C4-2B (cell line): ENCODE measurements around the gene RASGEF1B.

ENCODE experiments used
- H3K27ac ChIP-seq: fragments of 450-650 bp; 2 replicates; pipeline ENCODE4 v1.5.1; 2017
- CTCF ChIP-seq: fragments of 450-650 bp; conservative IDR thresholded peaks from 2 replicates; pipeline ENCODE4 v1.5.1; 2017; ENCODE audit warnings: mild to moderate bottlenecking
- ZFX ChIP-seq: fragments of 450-650 bp; IDR thresholded peaks from 2 replicates; pipeline ENCODE4 v1.6.1; 2017

Gene RASGEF1B

GRCh38 chr4:81436096-81436495 lies 35.6 kb downstream of the RASGEF1B start:
- H3K27ac ChIP-seq, result no peak overlapping the region
- TF ChIP-seq ZFX, result no peak
- no peak for TF ChIP-seq CTCF

- H3K27ac ChIP-seq, result no peak overlapping the region
- no peak for TF ChIP-seq ZFX
- TF ChIP-seq CTCF, result no peak
These were observed 38.9 kb downstream of the RASGEF1B start for GRCh38 chr4:81432825-81433224.

GRCh38 chr4:81431971-81432370 lies 39.7 kb downstream of the RASGEF1B start:
- no peak overlapping the region for H3K27ac ChIP-seq
- no peak for TF ChIP-seq CTCF
- no peak for TF ChIP-seq ZFX

- TF ChIP-seq ZFX, result no peak
- no peak for TF ChIP-seq CTCF
- no peak overlapping the region for H3K27ac ChIP-seq
These were observed 42.1 kb downstream of the RASGEF1B start for GRCh38 chr4:81429607-81430006.

- H3K27ac ChIP-seq, result no peak overlapping the region
- TF ChIP-seq CTCF, result no peak
These were observed 42.7 kb downstream of the RASGEF1B start for GRCh38 chr4:81429031-81429430.

- no peak overlapping the region for H3K27ac ChIP-seq
- TF ChIP-seq CTCF (no peak), ZFX (no peak)
These were observed 43.7 kb downstream of the RASGEF1B start for GRCh38 chr4:81428002-81428401.

- H3K27ac ChIP-seq, result no peak overlapping the region
- no peak for TF ChIP-seq CTCF
- TF ChIP-seq ZFX, result no peak
These were observed 44.3 kb downstream of the RASGEF1B start for GRCh38 chr4:81427344-81427821.
